Superior temporal gyrus (tissue), 1 donor: ENCODE results near the gene P4HA3.

Experiments used
- DNase-seq: peaks from one replicate; pipeline ENCODE4 v3.0.0-alpha.2; 2016; ENCODE audit errors: extremely low spot score

Gene P4HA3

DNA sequence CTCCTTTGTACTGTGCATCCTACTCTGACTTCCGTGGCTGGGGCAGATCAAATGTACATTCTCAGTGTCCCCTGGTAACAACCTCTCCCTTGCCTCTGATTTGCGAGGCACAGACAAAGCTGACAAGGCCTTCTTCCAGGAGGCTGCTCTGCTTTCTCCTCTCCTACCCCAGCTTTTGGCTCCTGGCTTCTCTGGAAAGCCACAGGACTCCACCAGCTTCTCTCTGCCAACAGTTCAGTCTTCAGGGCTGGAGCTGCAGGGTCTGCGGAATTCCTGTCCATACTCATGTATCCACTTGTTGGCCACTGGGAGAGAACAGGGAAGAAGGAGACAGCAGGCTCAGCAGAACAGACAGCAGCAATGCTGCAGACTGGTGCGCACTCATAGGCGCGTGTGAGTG, 44.4 kb downstream of the P4HA3 start:
- no peak for DNase-seq

DNA sequence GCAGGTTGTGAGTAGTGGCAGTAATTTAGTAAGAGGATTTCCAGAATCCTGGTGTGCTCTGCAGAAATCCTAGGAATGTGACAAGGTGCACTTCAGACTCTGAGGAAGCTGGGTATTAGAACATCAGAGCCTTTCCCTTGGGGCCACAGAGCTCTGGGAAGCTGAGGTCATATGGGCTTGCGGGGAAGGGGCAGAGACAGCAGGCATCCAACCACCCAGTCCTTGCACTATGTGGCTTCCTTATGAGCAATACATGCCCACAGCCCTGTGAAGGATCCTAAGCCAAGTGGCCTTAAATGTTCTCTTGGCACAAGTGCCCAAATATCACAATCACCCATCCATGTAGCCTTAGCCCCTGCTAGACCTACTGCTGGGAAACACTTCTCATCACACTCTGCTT, 46.2 kb downstream of the P4HA3 start:
- DNase-seq = no peak

DNA sequence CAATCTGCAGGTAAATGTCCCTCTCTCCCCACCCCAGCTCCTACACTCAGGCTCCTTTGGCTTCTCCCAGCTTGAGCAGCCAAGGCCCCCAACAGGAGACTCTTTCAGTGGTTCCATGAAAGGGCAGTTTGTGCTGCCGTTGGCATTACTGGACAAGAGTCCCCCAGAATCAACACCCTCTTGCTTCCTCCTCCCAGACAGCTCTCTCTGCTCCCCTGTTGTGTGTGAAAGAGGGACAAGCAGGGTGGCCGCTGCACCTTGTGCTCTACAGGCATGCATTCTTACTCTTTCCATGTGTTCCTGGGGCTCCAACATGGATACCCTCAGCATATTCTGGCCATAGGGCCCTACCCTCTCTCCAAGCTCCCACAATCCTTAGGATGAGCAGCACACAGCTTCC, 48.7 kb downstream of the P4HA3 start:
- DNase-seq = no peak

DNA sequence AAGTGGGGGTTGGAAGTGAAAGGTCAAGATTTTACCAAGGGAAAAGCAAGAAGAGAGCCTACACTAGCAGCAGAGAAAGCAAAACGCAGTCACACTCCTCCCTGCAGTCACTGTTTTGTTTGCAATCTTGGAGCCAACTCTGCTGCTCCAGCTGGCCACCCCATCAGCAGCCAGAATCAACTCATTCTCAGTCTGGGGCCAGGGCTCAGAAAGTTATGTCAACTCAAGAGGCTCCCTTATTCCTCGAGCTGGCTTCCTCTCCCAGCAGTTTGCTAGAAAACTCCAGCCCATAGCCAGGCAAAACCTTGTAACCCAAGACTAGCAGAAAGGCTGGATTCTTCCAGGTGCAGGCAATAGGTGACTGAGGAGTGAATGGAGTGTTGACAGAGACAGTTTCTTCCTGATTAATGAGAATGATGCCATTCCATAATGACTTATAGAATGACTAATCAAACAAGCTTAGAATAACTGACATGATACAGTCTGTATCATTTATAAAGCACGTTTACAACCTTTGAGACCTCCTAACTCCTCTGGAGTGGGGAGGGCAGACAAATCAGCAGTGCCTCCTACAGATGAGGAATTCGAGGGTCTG, 53.4 kb downstream of the P4HA3 start:
- DNase-seq = no peak

DNA sequence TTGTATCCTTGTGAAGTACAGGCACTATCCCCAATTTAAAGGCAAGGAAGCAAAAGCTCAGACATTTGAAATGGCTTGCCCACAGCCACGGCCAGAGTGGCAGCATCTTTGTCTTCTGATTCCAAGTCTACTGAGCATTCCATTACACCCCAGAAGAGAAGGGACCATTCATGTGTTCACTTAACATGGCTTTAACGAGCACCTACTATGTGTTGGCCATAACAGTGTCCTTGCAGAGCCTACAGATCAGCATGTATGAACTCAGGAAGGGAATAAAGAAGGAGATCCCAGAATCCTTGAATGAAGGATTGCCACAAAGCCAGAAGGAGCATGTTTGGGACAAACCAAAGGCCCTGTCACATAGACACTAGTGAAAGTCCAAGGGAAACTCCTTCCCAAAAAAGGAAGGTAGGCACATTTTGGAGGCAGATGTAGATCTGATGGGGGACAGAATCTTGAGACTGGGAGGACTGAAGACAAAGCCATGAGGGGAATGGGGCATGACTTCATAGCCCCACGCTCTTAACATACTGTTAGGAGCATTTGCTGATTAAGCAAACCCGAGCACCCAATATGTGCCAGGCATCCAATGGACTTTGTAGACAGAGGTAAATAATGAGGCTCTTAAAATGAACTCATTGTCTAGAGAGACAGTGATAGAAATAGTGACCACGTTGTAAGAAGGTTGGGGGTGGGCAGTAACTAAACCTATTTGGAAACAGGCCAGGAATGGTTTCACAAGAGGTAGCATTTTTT, 54.9 kb downstream of the P4HA3 start:
- DNase-seq = no peak

DNA sequence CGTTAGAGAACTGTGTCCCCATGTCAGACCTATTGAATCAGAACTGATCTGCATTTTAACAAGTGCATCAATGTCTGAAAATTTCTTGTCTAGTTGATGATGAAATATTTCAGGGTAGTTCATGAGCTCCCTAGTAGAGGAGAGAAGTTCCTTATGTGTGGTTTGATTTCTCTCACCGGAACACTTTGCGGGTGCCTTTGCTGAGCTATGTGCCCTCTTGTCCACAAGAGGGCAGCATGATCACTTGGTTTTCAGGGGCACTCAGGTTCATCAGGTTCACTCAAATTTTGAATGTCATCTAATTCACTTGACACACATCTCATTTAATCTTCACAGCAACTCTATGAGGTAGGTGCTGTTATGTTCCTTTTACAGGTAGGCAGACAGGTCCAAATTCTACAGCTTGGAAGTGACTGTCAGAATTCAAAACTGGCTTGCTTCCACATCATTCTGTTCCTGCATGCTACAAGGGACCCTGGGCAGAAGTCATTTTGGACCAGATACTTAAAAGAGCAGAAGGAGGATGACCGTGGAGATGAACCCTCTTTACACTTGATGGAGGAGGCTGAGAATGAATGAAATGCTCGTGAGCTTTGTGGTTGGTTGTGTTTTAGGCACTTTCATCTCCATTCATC, 55.6 kb downstream of the P4HA3 start:
- peak; percentile 86 for DNase-seq

DNA sequence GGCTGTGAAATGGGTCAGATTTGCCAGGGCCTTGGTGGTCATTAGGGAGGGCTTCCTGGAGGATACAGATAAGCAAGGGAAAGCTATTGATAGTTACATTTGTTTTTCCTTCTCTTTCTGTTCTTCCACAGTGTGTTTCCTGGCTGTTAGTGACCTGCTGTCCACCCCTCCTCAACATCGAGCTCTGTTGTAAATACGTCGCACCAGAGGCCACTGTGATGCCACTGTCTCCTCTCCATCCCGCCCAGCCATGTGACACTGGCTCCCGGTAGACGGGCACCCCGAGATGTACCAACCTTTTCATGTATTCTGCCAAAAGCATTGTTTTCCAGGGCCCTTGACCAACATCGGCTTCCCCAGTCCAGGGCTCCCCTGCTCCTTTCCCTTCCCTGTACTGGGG, 58.1 kb downstream of the P4HA3 start:
- no peak for DNase-seq

DNA sequence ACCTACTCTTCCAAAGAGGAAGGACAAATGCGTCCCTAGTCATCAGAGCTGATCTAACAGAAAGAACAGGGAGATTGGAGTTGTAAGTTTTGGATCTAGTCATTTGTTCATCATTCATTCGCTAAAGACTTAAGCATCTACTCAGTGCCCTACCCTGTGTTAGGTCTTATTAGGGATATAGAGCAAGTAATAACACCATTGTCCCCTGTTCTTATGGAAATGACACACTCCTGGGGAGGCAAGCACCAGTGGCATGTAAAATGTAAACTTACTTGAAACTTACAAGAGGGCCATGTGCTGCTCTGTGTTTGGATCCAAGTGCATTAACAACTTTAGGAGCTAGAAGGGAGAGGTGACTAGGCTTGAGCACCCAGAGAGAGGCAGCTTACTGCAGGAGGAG, 61.9 kb downstream of the P4HA3 start:
- no peak for DNase-seq

DNA sequence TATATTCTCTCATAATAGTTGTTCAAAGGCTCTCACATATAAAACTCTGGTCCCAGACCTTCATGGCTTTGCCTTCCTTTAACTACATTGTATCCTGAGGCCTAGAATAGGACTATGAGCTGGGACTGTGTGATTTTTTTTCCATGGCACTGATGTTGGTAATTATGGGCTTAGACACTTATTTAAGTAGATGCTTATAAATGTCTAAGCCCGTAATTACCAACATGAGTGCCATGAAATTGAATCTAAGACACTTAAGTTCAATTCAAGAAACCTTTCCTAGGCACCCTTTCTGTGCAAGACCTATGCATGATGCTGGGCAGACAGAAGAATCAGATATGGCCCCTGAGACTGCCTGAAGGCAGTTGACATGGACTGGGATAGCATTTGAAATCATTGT, 63.0 kb downstream of the P4HA3 start:
- DNase-seq = no peak

DNA sequence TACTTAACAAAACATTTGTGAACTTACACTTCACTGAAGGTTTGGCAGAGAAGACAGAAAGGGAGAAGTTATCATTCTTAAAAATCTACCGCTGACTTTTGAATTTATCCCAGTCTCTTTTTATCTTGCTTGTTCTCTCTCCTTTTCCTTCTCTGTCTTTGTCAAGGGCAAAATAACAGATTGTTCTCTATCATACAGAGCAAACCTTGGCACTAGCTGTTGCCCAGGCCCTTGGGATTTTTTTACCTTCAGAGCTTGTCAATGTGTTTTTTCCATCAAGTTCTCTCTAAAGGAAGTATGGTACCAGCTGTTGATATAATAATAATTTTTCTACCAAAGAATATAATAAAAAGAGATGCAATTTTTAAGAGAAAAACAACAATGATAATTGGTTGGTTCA, 73.2 kb downstream of the P4HA3 start:
- DNase-seq = no peak

DNA sequence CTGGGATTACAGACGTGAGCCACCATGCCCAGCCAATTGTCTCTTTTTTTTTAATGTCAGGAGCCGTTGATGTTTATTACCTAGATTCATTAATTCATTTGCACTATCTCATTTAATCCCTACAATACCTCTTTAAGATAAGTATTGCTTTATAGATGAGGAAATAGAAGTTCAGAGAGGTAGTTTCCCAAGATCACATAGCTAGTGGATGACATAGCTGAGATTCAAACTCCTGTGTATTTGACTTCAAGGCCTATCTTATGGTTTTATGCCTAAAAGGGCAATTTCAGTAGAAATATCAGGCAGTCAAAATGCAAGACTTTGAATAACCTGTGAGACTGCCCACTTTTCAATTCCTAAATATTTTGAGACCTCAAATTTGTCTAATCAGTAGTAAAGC, 73.9 kb downstream of the P4HA3 start:
- no peak for DNase-seq

DNA sequence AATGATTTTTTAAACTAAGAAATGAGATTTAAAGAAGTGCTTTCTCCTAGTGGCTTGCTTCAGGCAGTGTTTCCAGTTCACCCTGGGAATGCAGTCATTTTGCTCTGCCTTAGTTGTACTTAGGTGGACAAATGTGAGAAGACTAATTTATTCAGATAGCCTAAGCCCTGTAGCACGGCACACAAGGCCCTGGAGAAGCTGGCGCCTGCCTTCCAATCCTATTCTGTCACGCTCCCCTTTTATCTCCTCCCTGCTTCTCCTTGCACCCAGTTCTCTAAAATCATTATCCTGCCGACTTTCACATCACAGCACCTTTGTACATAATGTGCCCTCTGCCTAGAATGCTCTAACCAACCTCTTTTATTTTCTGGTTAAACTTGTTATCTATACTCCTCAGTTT, 76.3 kb downstream of the P4HA3 start:
- no peak for DNase-seq

DNA sequence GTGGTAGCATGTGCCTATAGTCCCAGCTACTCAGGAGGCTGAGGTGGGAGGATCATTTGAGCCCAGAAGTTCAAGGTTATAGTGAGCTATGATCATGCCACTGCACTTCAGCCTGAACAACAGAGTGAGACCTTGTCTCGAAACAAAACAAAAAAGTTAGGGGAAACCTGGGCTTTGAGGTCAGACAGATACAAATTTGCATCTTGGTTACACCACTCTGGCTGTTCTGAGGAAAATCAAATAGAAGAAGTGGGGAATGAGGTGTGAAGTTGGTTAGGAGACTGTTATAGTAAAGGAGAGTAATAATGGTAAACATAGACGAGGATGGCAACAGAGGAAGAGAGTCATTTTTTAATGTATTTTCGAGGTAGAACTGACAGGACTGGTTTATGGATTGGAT, 77.8 kb downstream of the P4HA3 start:
- DNase-seq = no peak

DNA sequence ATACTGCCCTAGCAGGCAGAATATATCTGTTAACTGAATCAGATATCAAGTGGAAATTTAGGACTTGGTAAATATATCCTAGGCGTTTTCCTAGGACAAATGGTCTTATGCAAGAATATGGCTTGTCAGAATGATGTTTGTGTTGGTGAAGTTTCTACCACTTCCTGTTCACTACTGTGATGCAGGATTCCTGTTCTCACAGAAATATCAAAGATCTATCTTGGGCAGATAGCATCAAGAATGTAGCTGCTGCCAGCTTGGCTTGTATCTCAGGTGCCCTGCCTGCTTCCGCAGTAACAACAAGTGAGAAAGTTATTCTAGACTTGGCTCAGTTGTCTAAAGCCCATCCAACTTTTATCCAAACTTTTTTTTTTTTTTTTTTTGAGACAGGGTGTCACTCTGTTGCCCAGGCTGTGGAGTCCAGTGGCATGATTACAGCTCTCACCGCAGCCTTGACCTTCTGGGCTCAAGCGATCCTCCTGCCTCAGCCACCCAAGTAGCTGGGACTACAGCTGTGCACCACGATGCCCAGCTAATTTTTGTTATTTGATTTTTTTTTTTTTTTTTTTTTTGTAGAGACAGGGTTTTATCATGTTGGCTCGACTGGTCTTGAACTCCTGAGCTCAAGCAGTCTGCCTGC, 79.0 kb downstream of the P4HA3 start:
- DNase-seq = no peak

DNA sequence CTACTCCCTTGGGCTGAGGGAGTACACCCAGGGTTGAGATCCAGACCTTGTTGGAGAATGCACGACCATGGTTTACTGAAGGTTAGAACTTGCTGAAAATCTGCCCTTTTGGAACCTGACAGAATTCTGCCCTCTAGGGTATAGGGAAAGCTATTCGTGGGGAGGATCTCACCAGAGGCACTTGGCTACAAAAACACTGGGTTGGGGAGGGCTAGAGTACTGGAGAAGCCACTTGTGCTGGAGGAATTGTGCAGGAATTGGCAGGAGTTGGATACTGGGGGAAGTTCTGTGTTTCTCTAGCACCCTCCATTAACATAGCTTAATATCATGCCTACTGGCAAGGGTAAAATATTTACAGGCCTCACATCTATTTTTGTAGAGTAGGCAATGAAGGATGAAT, 84.5 kb downstream of the P4HA3 start:
- no peak for DNase-seq

DNA sequence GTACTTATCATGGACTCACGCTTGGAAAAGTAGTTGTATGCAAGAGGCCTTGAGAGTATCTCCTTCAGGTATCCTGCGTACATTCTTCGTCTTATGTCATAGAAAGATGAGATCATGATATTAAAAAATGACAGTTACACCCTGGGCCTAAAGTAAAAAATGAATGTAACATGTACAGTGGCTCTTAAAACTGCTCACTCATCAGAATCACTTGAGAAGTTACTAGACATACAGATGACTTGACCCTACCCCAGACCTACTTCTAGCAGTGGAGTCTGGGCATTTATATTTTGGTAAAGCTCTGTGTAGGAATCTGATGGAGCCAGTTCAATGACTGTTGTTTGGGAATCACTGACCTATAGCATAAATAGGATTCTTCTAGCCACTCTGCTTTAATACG, 85.9 kb downstream of the P4HA3 start:
- no peak for DNase-seq

DNA sequence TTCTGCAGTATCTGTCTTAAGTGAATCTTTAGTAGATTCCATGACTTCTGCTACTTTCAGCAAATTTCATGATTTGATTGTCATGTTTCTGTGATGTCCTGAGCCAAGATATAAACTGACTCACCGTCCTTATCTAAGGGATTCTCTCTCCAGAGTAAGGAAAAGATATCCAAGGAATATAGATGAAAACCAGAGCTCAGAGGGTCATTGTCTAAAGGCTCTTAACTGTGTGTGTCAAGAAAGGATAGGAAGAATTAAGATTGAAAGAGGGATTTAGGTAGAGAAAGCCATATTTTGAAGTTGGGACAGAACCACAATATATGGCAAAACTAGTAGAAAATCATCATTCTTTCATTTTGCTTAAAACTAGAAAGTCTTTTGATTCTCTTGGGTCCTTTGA, 89.6 kb downstream of the P4HA3 start:
- no peak for DNase-seq

DNA sequence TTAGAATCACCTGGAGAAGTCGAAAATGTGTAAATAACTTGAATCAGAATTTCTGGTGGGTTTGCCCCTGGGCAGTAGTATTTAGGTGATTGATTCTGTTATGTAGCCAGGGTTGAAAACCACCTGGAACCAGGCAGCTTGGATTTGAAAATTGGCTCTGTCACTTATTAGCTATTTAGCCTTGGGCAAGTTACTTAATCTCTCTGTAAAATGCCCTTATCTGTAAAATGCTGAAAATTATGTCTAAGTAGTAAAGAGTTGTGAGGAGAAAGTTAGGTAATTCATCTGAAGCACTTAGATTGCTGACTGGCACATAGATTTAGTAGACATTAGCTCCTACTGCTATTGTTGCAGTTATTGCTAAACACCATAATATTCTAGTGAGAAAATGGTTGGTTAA, 91.1 kb downstream of the P4HA3 start:
- no peak for DNase-seq
